A549 (cell line): ENCODE data around the gene GOLM1.

Experiments used
- EP300 ChIP-seq, 2 experiments: fragments of >200 bp; sonication (Bioruptor Twin); formaldehyde crosslinking; IDR thresholded peaks; 2 replicates in 1 of 2; 3 replicates in 1 of 2; pipeline ENCODE4 v1.6.1; 2016 to 2017
- MYC ChIP-seq: IDR thresholded peaks from 2 replicates; pipeline ENCODE4 v1.6.1; 2012; ENCODE audit warnings: mild to moderate bottlenecking, inconsistent platforms, low read length, improper control_type of control experiment, borderline replicate concordance
- POLR2A ChIP-seq: IDR thresholded peaks from 2 replicates; pipeline ENCODE4 v1.6.1; 2012; ENCODE audit warnings: mild to moderate bottlenecking, low read length

DNA sequence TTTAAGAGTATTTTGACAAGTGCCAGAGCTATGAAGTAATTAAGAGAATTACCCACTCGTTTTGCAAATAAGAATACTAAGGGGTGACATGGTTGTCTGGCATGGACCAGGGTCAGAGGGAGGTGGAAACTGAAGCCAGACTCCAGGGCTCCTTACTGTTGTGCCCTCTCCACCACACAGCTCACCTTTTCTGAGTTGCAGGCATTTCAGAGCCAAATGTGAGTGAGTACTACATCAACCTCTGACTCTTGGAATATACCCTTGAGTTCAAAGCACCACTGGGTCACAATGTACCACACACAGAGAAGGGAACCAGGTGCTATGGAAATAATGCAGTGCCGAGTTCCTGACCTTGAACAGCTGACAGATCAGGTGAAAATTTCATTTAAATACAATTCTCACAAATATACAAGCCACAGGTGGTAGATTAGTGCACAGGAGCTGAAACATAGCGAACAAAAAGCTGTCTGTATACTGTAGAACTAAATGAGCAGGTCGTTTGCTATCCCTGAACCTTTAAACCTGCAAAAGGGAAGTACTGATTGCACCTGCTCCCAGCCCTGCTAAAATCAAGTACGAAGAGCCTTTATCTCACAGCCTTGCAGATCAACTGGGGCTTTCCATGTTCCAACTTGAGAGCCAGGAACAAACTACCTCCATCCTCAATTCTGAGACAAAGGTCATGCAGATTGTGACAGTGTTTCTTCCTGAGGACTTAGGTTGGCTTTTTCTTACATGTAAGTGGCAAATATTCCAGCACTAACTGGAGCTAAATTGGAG, 57.0 kb downstream of the GOLM1 start:
- TF ChIP-seq EP300 (IDR thresholded peaks at IDR 0.05) (no peak), MYC (no peak), POLR2A (no peak)
